MCF 10A (cell line): ENCODE results near the gene TCERG1L. TPM values are rescaled to one million over a fixed set of nuclear protein-coding genes. Genes with fewer than 3 reads are reported as not detected.

ENCODE experiments used
- BruUV-seq: library from RNA; stranded (reverse); fragments of 400-500 nt; replicated peaks from 2 replicates; lab custom pipeline; 2021; lab: Mats Ljungman, UMichigan
- CTCF ChIA-PET: fragments of 300-600 bp; sonication (Branson Sonifier 250); formaldehyde crosslinking; extraction: SDS; loops from one replicate; lab custom pipeline; 2021; ENCODE audit warnings: antibody characterized with exemption, inconsistent platforms; lab: Yijun Ruan, JAX
- POLR2A ChIA-PET: fragments of 300-600, 350-650 bp; sonication (Branson Sonifier 250); formaldehyde crosslinking; extraction: SDS; loops from one replicate; lab custom pipeline; 2020; ENCODE audit warnings: antibody characterized with exemption, inconsistent platforms; lab: Yijun Ruan, JAX
- DNase-seq: peaks from one replicate; pipeline ENCODE4 v3.0.0-alpha.2; 2018; ENCODE audit not compliant: unreplicated experiment
- H3K27ac Mint-ChIP-seq: one replicate; pipeline ENCODE4 v1.8.0; 2022; ENCODE audit warnings: mild to moderate bottlenecking, low read depth, mixed read lengths; ENCODE audit not compliant: unreplicated experiment
- H3K27me3 Mint-ChIP-seq: one replicate; pipeline ENCODE4 v1.8.0; 2022; ENCODE audit warnings: mixed read lengths; ENCODE audit not compliant: insufficient read depth, unreplicated experiment
- H3K36me3 Mint-ChIP-seq: one replicate; pipeline ENCODE4 v1.8.0; 2022; ENCODE audit warnings: mild to moderate bottlenecking, moderate library complexity, mixed read lengths; ENCODE audit not compliant: insufficient read depth, unreplicated experiment
- H3K4me1 Mint-ChIP-seq: one replicate; pipeline ENCODE4 v1.8.0; 2022; ENCODE audit warnings: mixed read lengths; ENCODE audit not compliant: insufficient read depth, unreplicated experiment
- H3K4me3 Mint-ChIP-seq: one replicate; pipeline ENCODE4 v1.8.0; 2022; ENCODE audit warnings: mild to moderate bottlenecking, moderate library complexity, mixed read lengths; ENCODE audit not compliant: unreplicated experiment
- H3K9me3 Mint-ChIP-seq: one replicate; pipeline ENCODE4 v1.8.0; 2022; ENCODE audit warnings: mixed read lengths; ENCODE audit not compliant: unreplicated experiment
- CTCF ChIP-seq: fragments of 200-600 bp; IDR thresholded peaks from one replicate; pipeline ENCODE4 v1.8.0; 2022; ENCODE audit warnings: antibody characterized with exemption, mild to moderate bottlenecking; ENCODE audit not compliant: unreplicated experiment
- intact Hi-C: fragments of 100-400 bp; cut with micrococcal nuclease; formaldehyde crosslinking; loops from 2 replicates; pipeline ENCODE4 v1.14.1; 2022
- total RNA-seq: library from RNA; stranded (reverse); gene quantifications from 2 replicates; pipeline ENCODE4 v1.2.3, GENCODE V29; 2022

TCERG1L gene
- total RNA-seq, 1 experiment from 2014 or later: not detected

GRCh38 chr10:131320860-131321604 lies 9.5 kb upstream of the TCERG1L start:
- intact Hi-C loops: no loop called here
- H3K4me1 Mint-ChIP-seq: no peaks in the 10 kb centered on the region
- H3K27ac Mint-ChIP-seq: no peak overlapping the region
- H3K27me3 Mint-ChIP-seq: no peaks in the 10 kb centered on the region
- no peak for TF ChIP-seq CTCF
- POLR2A ChIA-PET: no interaction called here
- H3K9me3 Mint-ChIP-seq: peaks cover 28% of the 10 kb centered on the region
- no peak for DNase-seq
- no peak overlapping the region for H3K4me3 Mint-ChIP-seq
- no TSS peak for BruUV-seq
- H3K36me3 Mint-ChIP-seq: no peaks in the 10 kb centered on the region
- CTCF ChIA-PET: interaction anchor here (0.6 to 0.7 kb wide), 2 partner anchors 11 to 41 kb away, joined by 3 to 4 read pairs; no protein-coding TSS in a partner anchor

GRCh38 chr10:131318814-131319213 lies 7.3 kb upstream of the TCERG1L start:
- Mint-ChIP-seq H3K4me1 (no peaks in the 10 kb centered on the region), H3K9me3 (peaks cover 44% of the 10 kb centered on the region), H3K27me3 (no peaks in the 10 kb centered on the region), H3K36me3 (no peaks in the 10 kb centered on the region), H3K4me3 (no peak overlapping the region), H3K27ac (no peak overlapping the region)
- intact Hi-C loops: no loop called here
- TF ChIP-seq CTCF: no peak
- no peak for DNase-seq
- POLR2A ChIA-PET: no interaction called here
- BruUV-seq: no TSS peak
- CTCF ChIA-PET: no interaction called here

GRCh38 chr10:131318291-131318690 lies 6.8 kb upstream of the TCERG1L start:
- no peak for DNase-seq
- Mint-ChIP-seq H3K9me3 (peaks cover 41% of the 10 kb centered on the region), H3K36me3 (no peaks in the 10 kb centered on the region), H3K27ac (no peak overlapping the region), H3K4me1 (no peaks in the 10 kb centered on the region), H3K27me3 (no peaks in the 10 kb centered on the region), H3K4me3 (no peak overlapping the region)
- intact Hi-C loops: no loop called here
- BruUV-seq: no TSS peak
- ChIA-PET CTCF (no interaction called here), POLR2A (no interaction called here)
- TF ChIP-seq CTCF: no peak

- Mint-ChIP-seq H3K4me1 (no peaks in the 10 kb centered on the region), H3K27ac (no peak overlapping the region), H3K4me3 (no peak overlapping the region), H3K27me3 (no peaks in the 10 kb centered on the region), H3K36me3 (no peaks in the 10 kb centered on the region), H3K9me3 (peaks cover 39% of the 10 kb centered on the region)
- CTCF ChIA-PET: no interaction called here
- POLR2A ChIA-PET: no interaction called here
- intact Hi-C loops: no loop called here
- no TSS peak for BruUV-seq
- DNase-seq: no peak
- no peak for TF ChIP-seq CTCF
These were observed 5.0 kb upstream of the TCERG1L start for GRCh38 chr10:131316321-131317075.
